SK-N-SH (cell line): Measurements from ENCODE around the gene GSTA1.
"Not testable (repeated sequence)": the region's sequence is repeated elsewhere in the genome, so short reads cannot be mapped to it uniquely, and the experiment has no call there.

Source experiments
- EP300 ChIP-seq, 2 experiments: IDR thresholded peaks; 2 replicates each; pipeline versions ENCODE4 v1.4.0 to v1.6.1; 2012; ENCODE audit warnings: borderline replicate concordance in 1 of 2, low read depth in 1 of 2, low read length in 1 of 2
- RAD21 ChIP-seq: IDR thresholded peaks from 2 replicates; pipeline ENCODE4 v1.6.1; 2012; ENCODE audit warnings: mild to moderate bottlenecking, low read length
- TF ChIP-seq, protein P1 (sequence below): IDR thresholded peaks from 2 replicates; pipeline ENCODE4; 2012

- TF ChIP-seq RAD21; EP300 (IDR thresholded peaks at IDR 0.05; ENCODE audit: borderline replicate concordance in 1 of 2, low read depth in 1 of 2, low read length in 1 of 2): not testable (repeated sequence)
- TF ChIP-seq, protein P1, sequence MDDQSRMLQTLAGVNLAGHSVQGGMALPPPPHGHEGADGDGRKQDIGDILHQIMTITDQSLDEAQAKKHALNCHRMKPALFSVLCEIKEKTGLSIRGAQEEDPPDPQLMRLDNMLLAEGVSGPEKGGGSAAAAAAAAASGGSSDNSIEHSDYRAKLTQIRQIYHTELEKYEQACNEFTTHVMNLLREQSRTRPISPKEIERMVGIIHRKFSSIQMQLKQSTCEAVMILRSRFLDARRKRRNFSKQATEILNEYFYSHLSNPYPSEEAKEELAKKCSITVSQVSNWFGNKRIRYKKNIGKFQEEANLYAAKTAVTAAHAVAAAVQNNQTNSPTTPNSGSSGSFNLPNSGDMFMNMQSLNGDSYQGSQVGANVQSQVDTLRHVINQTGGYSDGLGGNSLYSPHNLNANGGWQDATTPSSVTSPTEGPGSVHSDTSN: not testable (repeated sequence)
Observed at GRCh38 chr6:52830869-52831268, 27.3 kb upstream of the GSTA1 start.
